Body of pancreas (tissue), 4 donors: Measurements from ENCODE around the gene STXBP4. TPM values are rescaled to one million over a fixed set of nuclear protein-coding genes. Genes with fewer than 3 reads are reported as not detected.
A peak's percentile ranks its signal among the peaks of the same experiment; 100 is the strongest.

Experiments
- ATAC-seq: fragments of 150-250 bp; one replicate; pipeline ENCODE4 v1.9.1; 2016
- DNase-seq, 4 donors: peaks; one replicate each; pipeline ENCODE4 v3.0.0-alpha.2; 2019
- H3K27ac ChIP-seq, 4 donors: fragments of 200-600 bp; sonication (generic); 1 replicate in 3 of 4; 2 replicates in 1 of 4; pipeline versions ENCODE4 v1.5.1 to v1.6.1; 2016 to 2019; ENCODE audit warnings: mild to moderate bottlenecking in 1 of 4, mixed read lengths in 1 of 4, moderate library complexity in 1 of 4
- H3K27me3 ChIP-seq, 2 donors: fragments of 200-600 bp; sonication (generic); one replicate each; pipeline ENCODE4 v1.6.0; 2016; ENCODE audit warnings: mild to moderate bottlenecking in 1 of 2
- H3K36me3 ChIP-seq, 2 donors: fragments of 200-600 bp; sonication (generic); replicated peaks in 1 of 2; 2 replicates each; pipeline ENCODE4 v1.5.1; 2016; ENCODE audit warnings: low read depth in 2 of 2; ENCODE audit not compliant: insufficient read depth in 1 of 2
- H3K4me1 ChIP-seq: fragments of 200-600 bp; sonication (generic); one replicate; pipeline ENCODE4 v1.6.0; 2016
- H3K4me3 ChIP-seq, 2 donors: fragments of 200-600 bp; sonication (generic); 1 replicate in 1 of 2; 2 replicates in 1 of 2; pipeline ENCODE4 v1.5.1; 2016 to 2019
- H3K9me3 ChIP-seq, 3 donors: fragments of 200-600 bp; sonication (generic); 1 replicate in 2 of 3; 2 replicates in 1 of 3; pipeline ENCODE4 v1.5.1; 2016
- CTCF ChIP-seq, 7 experiments: fragments of 450-650 bp in 4 of 7; fragments of 200-600 bp in 3 of 7; sonication (generic) in 3 of 7; IDR thresholded peaks; one replicate each; pipeline ENCODE4 v1.5.1; 2016 to 2019; ENCODE audit warnings: antibody characterized with exemption in 7 of 7
- POLR2A ChIP-seq, 3 donors: fragments of 450-650 bp; IDR thresholded peaks; one replicate each; pipeline ENCODE4 v1.6.1; 2016; ENCODE audit warnings: antibody characterized with exemption in 3 of 3, mild to moderate bottlenecking in 2 of 3
- WGBS, 2 donors: methylation state at CpG; one replicate each; pipeline ENCODE4 v1.1.5; 2017; 5-methylcytosine and 5-hydroxymethylcytosine counted together
- intact Hi-C: fragments of 100-400 bp; cut with DNase I; formaldehyde crosslinking; loops from one replicate; pipeline ENCODE4 v1.15.1; 2023
- total RNA-seq, 2 donors: library from RNA; depleted of rRNA; stranded (reverse); fragments of >200 nt; gene quantifications; one replicate each; pipeline ENCODE4 v1.1.0, GENCODE V29; 2016

Gene STXBP4
- total RNA-seq, 2 donors from 2014 or later: 3.6 to 9.3 TPM

DNA sequence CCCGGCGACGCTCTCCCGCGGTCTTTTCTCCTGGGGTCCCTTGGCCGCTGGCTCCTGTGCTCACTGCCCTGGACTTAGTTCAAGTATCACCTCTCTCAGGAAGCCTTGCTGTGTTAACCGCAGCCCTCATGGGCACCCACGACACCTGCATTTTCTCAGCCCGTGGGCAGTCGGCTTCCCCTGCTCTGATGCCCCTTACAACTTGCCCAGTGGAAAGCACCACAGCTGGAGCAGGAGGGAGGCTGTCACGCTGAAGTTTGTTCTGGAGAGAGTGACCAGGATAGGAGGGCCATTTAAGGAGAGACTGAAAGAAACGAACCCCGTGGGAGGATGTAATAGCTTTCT, 395 bp downstream of the STXBP4 start:
- TF ChIP-seq POLR2A (IDR thresholded peaks at IDR 0.05) (no peak), CTCF (IDR thresholded peaks at IDR 0.05) (no peak)
- peak overlapping the region; percentile 65 to 90 (median 79) for H3K27ac ChIP-seq
- no peaks in the 10 kb centered on the region for H3K9me3 ChIP-seq
- no peaks in the 10 kb centered on the region for H3K36me3 ChIP-seq
- ATAC-seq (peak; percentile 41), DNase-seq (peak in 3 of 4 donors; percentile 28 to 49 (median 36))
- no peaks in the 10 kb centered on the region for H3K27me3 ChIP-seq
- peak overlapping the region; percentile 75 to 83 for H3K4me3 ChIP-seq
- 2% methylated on average over 12 to 13 of the region's 13 CpGs for whole genome bisulfite sequencing, 2 donors
- peaks cover 43% of the 10 kb centered on the region for H3K4me1 ChIP-seq
- intact Hi-C loops: no loop called here

- Histone ChIP-seq H3K27me3 (no peaks in the 10 kb centered on the region), H3K4me3 (no peak overlapping the region), H3K4me1 (peaks cover 43% of the 10 kb centered on the region), H3K9me3 (no peaks in the 10 kb centered on the region), H3K27ac (peak overlapping the region; percentile 65 to 90 (median 79)), H3K36me3 (no peaks in the 10 kb centered on the region)
- 14 to 18% methylated on average over 7 of the region's 7 CpGs for WGBS, 2 donors
- intact Hi-C loops: no loop called here
- ATAC-seq (no peak), DNase-seq (no peak)
- no peak for TF ChIP-seq CTCF (IDR thresholded peaks at IDR 0.05)
- TF ChIP-seq POLR2A (IDR thresholded peaks at IDR 0.05): no peak
These were observed 1.4 kb downstream of the STXBP4 start for GRCh38 chr17:54969658-54970572.

GRCh38 chr17:54971147-54971546, 2.6 kb downstream of the STXBP4 start:
- H3K4me3 ChIP-seq: no peak overlapping the region
- H3K36me3 ChIP-seq: no peaks in the 10 kb centered on the region
- TF ChIP-seq POLR2A (IDR thresholded peaks at IDR 0.05) (no peak), CTCF (IDR thresholded peaks at IDR 0.05) (no peak)
- H3K9me3 ChIP-seq: no peaks in the 10 kb centered on the region
- ATAC-seq: no peak
- no peak for DNase-seq
- peak overlapping the region in 2 of 4 donors; percentile 59 to 90 for H3K27ac ChIP-seq
- peaks cover 43% of the 10 kb centered on the region for H3K4me1 ChIP-seq
- no peaks in the 10 kb centered on the region for H3K27me3 ChIP-seq
- intact Hi-C loops: no loop called here

DNA sequence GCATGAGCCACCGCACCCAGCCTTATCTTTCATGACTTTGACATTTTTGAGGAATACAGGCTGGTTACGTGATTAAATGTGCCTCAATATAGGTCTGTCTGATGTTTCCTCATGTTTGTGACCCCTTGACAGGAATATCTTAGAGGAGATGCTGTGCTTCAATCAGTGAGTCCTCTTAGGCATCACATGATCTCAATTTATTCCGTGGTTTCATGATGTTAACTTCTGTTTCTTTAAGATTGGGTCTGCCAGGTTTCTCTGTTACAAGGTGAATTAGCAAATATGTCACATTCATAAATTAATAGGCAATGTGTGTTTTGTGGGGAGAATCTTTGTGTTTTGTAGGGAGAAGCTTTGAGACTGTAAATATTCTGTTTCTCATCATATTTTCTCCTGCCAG, 3.3 kb downstream of the STXBP4 start:
- no peaks in the 10 kb centered on the region for H3K27me3 ChIP-seq
- H3K27ac ChIP-seq: no peak overlapping the region
- H3K4me3 ChIP-seq: no peak overlapping the region
- WGBS, 2 donors: 86 to 91% methylated on average over 3 of the region's 3 CpGs
- DNase-seq (no peak), ATAC-seq (no peak)
- TF ChIP-seq POLR2A (IDR thresholded peaks at IDR 0.05) (no peak), CTCF (IDR thresholded peaks at IDR 0.05) (no peak)
- H3K4me1 ChIP-seq: peaks cover 35% of the 10 kb centered on the region
- intact Hi-C loops: no loop called here
- H3K36me3 ChIP-seq: no peaks in the 10 kb centered on the region
- H3K9me3 ChIP-seq: no peaks in the 10 kb centered on the region
